OCI-LY7 (cell line): ENCODE data around the gene CCDC66. TPM values are rescaled to one million over a fixed set of nuclear protein-coding genes. Genes with fewer than 3 reads are reported as not detected.

Source experiments
- BruUV-seq: library from RNA; stranded (reverse); fragments of 400-500 nt; replicated peaks from 2 replicates; lab custom pipeline; 2021; lab: Mats Ljungman, UMichigan
- CTCF ChIA-PET: fragments of 300-600 bp; sonication (Branson Sonifier 250); formaldehyde crosslinking; loops from one replicate; lab custom pipeline; 2022; ENCODE audit warnings: antibody characterized with exemption; ENCODE audit not compliant: unreplicated experiment; lab: Charles Lee
- POLR2A ChIA-PET: fragments of 300-600 bp; sonication (Branson Sonifier 250); formaldehyde crosslinking; loops from one replicate; lab custom pipeline; 2022; ENCODE audit warnings: antibody characterized with exemption; lab: Charles Lee
- DNase-seq: peaks from one replicate; pipeline ENCODE4 v3.0.0-alpha.2; 2015; ENCODE audit warnings: low spot score
- H2AFZ ChIP-seq: fragments of 200-600 bp; sonication (generic), shearing (Covaris generic); 2 replicates; pipeline ENCODE4 v1.6.1; 2014; ENCODE audit warnings: mild to moderate bottlenecking, antibody characterized with exemption, low read length, moderate library complexity
- H3K27ac ChIP-seq: fragments of 200-600 bp; sonication (generic); 2 replicates; pipeline ENCODE4 v1.5.1; 2014; ENCODE audit warnings: mixed run types, low read depth, mild to moderate bottlenecking, moderate library complexity, low read length, inconsistent platforms; ENCODE audit not compliant: poor library complexity, severe bottlenecking
- H3K36me3 ChIP-seq: fragments of 200-600 bp; sonication (generic); 2 replicates; pipeline ENCODE4 v1.6.1; 2014; ENCODE audit warnings: mild to moderate bottlenecking, antibody characterized with exemption, low read length, moderate library complexity, mixed read lengths; ENCODE audit not compliant: insufficient read depth
- H3K4me1 ChIP-seq: fragments of 200-600 bp; sonication (generic); 2 replicates; pipeline ENCODE4 v1.5.1; 2014; ENCODE audit warnings: mild to moderate bottlenecking, low read length; ENCODE audit not compliant: insufficient read depth, poor library complexity, severe bottlenecking
- H3K4me2 ChIP-seq: fragments of 200-600 bp; sonication (generic); 2 replicates; pipeline ENCODE4 v1.6.1; 2014; ENCODE audit warnings: mild to moderate bottlenecking, low read length
- H3K4me3 ChIP-seq: fragments of 200-600 bp; sonication (generic); 2 replicates; pipeline ENCODE4 v1.5.1; 2014; ENCODE audit warnings: mild to moderate bottlenecking, low read depth, low read length; ENCODE audit not compliant: poor library complexity, severe bottlenecking
- H3K79me2 ChIP-seq: fragments of 200-600 bp; sonication (generic); 2 replicates; pipeline ENCODE4 v1.6.1; 2016; ENCODE audit warnings: low read depth, mild to moderate bottlenecking, low read length, moderate library complexity, mixed read lengths; ENCODE audit not compliant: insufficient read depth
- H3K9me2 ChIP-seq: fragments of 200-600 bp; sonication (generic); 2 replicates; pipeline ENCODE4 v1.6.1; 2016; ENCODE audit warnings: mild to moderate bottlenecking, low read length, mixed read lengths; ENCODE audit not compliant: insufficient read depth
- H3K9me3 ChIP-seq: fragments of 200-600 bp; sonication (generic); 2 replicates; pipeline ENCODE4 v1.6.1; 2014; ENCODE audit warnings: mild to moderate bottlenecking, mixed run types, low read length, mixed read lengths
- H4K20me1 ChIP-seq: fragments of 200-600 bp; sonication (generic); 2 replicates; pipeline ENCODE4 v1.6.1; 2014; ENCODE audit warnings: mild to moderate bottlenecking, antibody characterized with exemption, low read length, moderate library complexity, mixed read lengths; ENCODE audit not compliant: insufficient read depth
- CTCF ChIP-seq: fragments of 200-600 bp; sonication (generic); conservative IDR thresholded peaks from 2 replicates; pipeline ENCODE4 v1.5.1; 2014; ENCODE audit warnings: mild to moderate bottlenecking, antibody characterized with exemption, low read length, moderate library complexity, mixed read lengths
- EZH2phosphoT487 ChIP-seq: fragments of 200-600 bp; sonication (generic); IDR thresholded peaks from 2 replicates; pipeline ENCODE4 v1.6.1; 2018; ENCODE audit warnings: low read depth, borderline replicate concordance, mild to moderate bottlenecking, mixed run types, antibody characterized with exemption, low read length, moderate library complexity, mixed read lengths
- intact Hi-C: fragments of 100-400 bp; cut with micrococcal nuclease; formaldehyde crosslinking; loops from one replicate; pipeline ENCODE4 v1.10.0; 2022; ENCODE audit not compliant: unreplicated experiment
- total RNA-seq, 2 experiments: library from RNA; depleted of rRNA in 1 of 2; stranded (reverse); fragments of >200 nt in 1 of 2; shearing (Covaris generic) in 1 of 2; gene quantifications; 2 replicates each; pipeline ENCODE4 v1.2.3, GENCODE V29; 2014 to 2022

The CCDC66 gene
- total RNA-seq, 2 experiments from 2014 or later, result 39.6 to 59.2 TPM

- no peak overlapping the region for H3K4me2 ChIP-seq
- H3K36me3 ChIP-seq, result peaks cover 82% of the 10 kb centered on the region
- H3K9me3 ChIP-seq, result no peaks in the 10 kb centered on the region
- H3K27ac ChIP-seq, result no peak overlapping the region
- TF ChIP-seq EZH2phosphoT487 (no peak), CTCF (no peak)
- intact Hi-C loops, result no loop called here
- H2AFZ ChIP-seq, result no peak overlapping the region
- H3K79me2 ChIP-seq, result peaks cover 8% of the 10 kb centered on the region; the same call in 1 of the 2 replicates
- no peaks in the 10 kb centered on the region for H3K9me2 ChIP-seq
- DNase-seq, result no peak
- CTCF ChIA-PET, result no interaction called here
- H3K4me1 ChIP-seq, result no peaks in the 10 kb centered on the region
- POLR2A ChIA-PET, result interaction anchor here (0.7 to 1.2 kb wide), 2 partner anchors 14 to 144 kb away, joined by 3 to 4 read pairs; no protein-coding TSS in a partner anchor
- H3K4me3 ChIP-seq, result no peak overlapping the region
- no TSS peak for BruUV-seq
- no peaks in the 10 kb centered on the region for H4K20me1 ChIP-seq
Measured at GRCh38 chr3:56610669-56611335, 53.8 kb downstream of the CCDC66 start.

- BruUV-seq, result no TSS peak
- H2AFZ ChIP-seq, result no peak overlapping the region
- DNase-seq, result no peak
- no peaks in the 10 kb centered on the region for H4K20me1 ChIP-seq
- intact Hi-C loops, result no loop called here
- no peaks in the 10 kb centered on the region for H3K9me3 ChIP-seq
- peaks cover 82% of the 10 kb centered on the region for H3K36me3 ChIP-seq
- H3K27ac ChIP-seq, result no peak overlapping the region
- H3K4me1 ChIP-seq, result no peaks in the 10 kb centered on the region
- ChIA-PET POLR2A (interaction anchor here (0.6 to 0.8 kb wide), 2 partner anchors 11 to 18 kb away, joined by 3 to 4 read pairs; no protein-coding TSS in a partner anchor), CTCF (no interaction called here)
- no peak overlapping the region for H3K4me2 ChIP-seq
- TF ChIP-seq EZH2phosphoT487 (no peak), CTCF (no peak)
- no peaks in the 10 kb centered on the region for H3K9me2 ChIP-seq
- no peak overlapping the region for H3K4me3 ChIP-seq
- H3K79me2 ChIP-seq, result peaks cover 8% of the 10 kb centered on the region; the same call in 1 of the 2 replicates
Measured at GRCh38 chr3:56611364-56611763, 54.4 kb downstream of the CCDC66 start.

GRCh38 chr3:56612146-56612545 is 55.2 kb downstream of the CCDC66 start:
- Histone ChIP-seq H4K20me1 (no peaks in the 10 kb centered on the region), H3K27ac (no peak overlapping the region), H2AFZ (no peak overlapping the region), H3K4me1 (no peaks in the 10 kb centered on the region), H3K9me3 (no peaks in the 10 kb centered on the region), H3K9me2 (no peaks in the 10 kb centered on the region), H3K4me3 (no peak overlapping the region), H3K79me2 (peaks cover 8% of the 10 kb centered on the region; the same call in 1 of the 2 replicates), H3K36me3 (peaks cover 85% of the 10 kb centered on the region), H3K4me2 (no peak overlapping the region)
- no TSS peak for BruUV-seq
- intact Hi-C loops, result no loop called here
- POLR2A ChIA-PET, result interaction anchor here (0.6 to 0.8 kb wide), 2 partner anchors 12 to 19 kb away, joined by 3 to 4 read pairs; no protein-coding TSS in a partner anchor
- CTCF ChIA-PET, result no interaction called here
- no peak for DNase-seq
- TF ChIP-seq CTCF, result no peak
- TF ChIP-seq EZH2phosphoT487, result no peak
